Osteocyte (in vitro differentiated cells): ENCODE data around the gene LRRC4C. TPM values are rescaled to one million over a fixed set of nuclear protein-coding genes. Genes with fewer than 3 reads are reported as not detected.

Experiments used
- DNase-seq: peaks from one replicate; pipeline ENCODE4 v3.0.0; 2021; ENCODE audit warnings: mixed read lengths; ENCODE audit not compliant: unreplicated experiment; ENCODE audit errors: extremely low spot score
- H3K27ac Mint-ChIP-seq: one replicate; pipeline ENCODE4 v1.8.0; 2021; ENCODE audit warnings: mild to moderate bottlenecking, mixed read lengths; ENCODE audit not compliant: unreplicated experiment
- H3K27me3 Mint-ChIP-seq: one replicate; pipeline ENCODE4 v1.8.0; 2021; ENCODE audit warnings: mixed read lengths; ENCODE audit not compliant: unreplicated experiment
- H3K36me3 Mint-ChIP-seq: one replicate; pipeline ENCODE4 v1.8.0; 2021; ENCODE audit warnings: mixed read lengths; ENCODE audit not compliant: unreplicated experiment
- H3K4me1 Mint-ChIP-seq: one replicate; pipeline ENCODE4 v1.8.0; 2021; ENCODE audit warnings: mixed read lengths; ENCODE audit not compliant: unreplicated experiment
- H3K4me3 Mint-ChIP-seq: one replicate; pipeline ENCODE4 v1.8.0; 2021; ENCODE audit warnings: mild to moderate bottlenecking, moderate library complexity, mixed read lengths; ENCODE audit not compliant: unreplicated experiment
- H3K9me3 Mint-ChIP-seq: one replicate; pipeline ENCODE4 v1.8.0; 2021; ENCODE audit warnings: mixed read lengths; ENCODE audit not compliant: unreplicated experiment
- total RNA-seq: library from RNA; stranded (reverse); gene quantifications from 2 replicates; pipeline ENCODE4 v1.2.1, GENCODE V29; 2021
- TF ChIP-seq, protein P1 (sequence below): fragments of 200-600 bp; sonication (generic); IDR thresholded peaks from 2 replicates; pipeline ENCODE4 v1.5.0; 2021; ENCODE audit warnings: antibody characterized with exemption, mild to moderate bottlenecking, moderate library complexity

The LRRC4C gene
- total RNA-seq, 1 donor from 2014 or later = 0.16 TPM

DNA sequence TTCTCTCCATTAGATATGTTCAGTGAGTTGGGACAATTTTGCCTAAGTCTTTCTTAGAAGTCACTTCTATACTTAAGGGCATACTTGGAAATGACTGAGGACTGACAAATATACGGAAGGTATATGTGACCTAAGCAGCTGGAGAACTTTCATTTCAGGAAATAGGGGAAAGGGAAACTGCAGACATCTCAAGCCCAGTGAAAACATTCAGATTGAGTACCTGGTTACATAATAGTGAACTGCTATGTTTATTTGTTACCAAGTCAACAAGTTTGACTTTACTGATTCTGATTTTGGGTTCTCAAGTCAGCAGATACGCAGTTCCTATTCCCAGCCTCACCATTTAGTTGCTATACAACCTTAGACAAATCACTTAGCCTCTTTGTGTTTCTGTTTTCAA is 1173.9 kb downstream of the LRRC4C start:
- no peaks in the 10 kb centered on the region for H3K36me3 Mint-ChIP-seq
- H3K4me1 Mint-ChIP-seq = peaks cover 5% of the 10 kb centered on the region
- no peak for DNase-seq
- TF ChIP-seq, protein P1, sequence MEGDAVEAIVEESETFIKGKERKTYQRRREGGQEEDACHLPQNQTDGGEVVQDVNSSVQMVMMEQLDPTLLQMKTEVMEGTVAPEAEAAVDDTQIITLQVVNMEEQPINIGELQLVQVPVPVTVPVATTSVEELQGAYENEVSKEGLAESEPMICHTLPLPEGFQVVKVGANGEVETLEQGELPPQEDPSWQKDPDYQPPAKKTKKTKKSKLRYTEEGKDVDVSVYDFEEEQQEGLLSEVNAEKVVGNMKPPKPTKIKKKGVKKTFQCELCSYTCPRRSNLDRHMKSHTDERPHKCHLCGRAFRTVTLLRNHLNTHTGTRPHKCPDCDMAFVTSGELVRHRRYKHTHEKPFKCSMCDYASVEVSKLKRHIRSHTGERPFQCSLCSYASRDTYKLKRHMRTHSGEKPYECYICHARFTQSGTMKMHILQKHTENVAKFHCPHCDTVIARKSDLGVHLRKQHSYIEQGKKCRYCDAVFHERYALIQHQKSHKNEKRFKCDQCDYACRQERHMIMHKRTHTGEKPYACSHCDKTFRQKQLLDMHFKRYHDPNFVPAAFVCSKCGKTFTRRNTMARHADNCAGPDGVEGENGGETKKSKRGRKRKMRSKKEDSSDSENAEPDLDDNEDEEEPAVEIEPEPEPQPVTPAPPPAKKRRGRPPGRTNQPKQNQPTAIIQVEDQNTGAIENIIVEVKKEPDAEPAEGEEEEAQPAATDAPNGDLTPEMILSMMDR = no peak
- no peak overlapping the region for H3K27ac Mint-ChIP-seq
- H3K4me3 Mint-ChIP-seq = no peak overlapping the region
- H3K27me3 Mint-ChIP-seq = peaks cover 39% of the 10 kb centered on the region
- no peaks in the 10 kb centered on the region for H3K9me3 Mint-ChIP-seq

DNA sequence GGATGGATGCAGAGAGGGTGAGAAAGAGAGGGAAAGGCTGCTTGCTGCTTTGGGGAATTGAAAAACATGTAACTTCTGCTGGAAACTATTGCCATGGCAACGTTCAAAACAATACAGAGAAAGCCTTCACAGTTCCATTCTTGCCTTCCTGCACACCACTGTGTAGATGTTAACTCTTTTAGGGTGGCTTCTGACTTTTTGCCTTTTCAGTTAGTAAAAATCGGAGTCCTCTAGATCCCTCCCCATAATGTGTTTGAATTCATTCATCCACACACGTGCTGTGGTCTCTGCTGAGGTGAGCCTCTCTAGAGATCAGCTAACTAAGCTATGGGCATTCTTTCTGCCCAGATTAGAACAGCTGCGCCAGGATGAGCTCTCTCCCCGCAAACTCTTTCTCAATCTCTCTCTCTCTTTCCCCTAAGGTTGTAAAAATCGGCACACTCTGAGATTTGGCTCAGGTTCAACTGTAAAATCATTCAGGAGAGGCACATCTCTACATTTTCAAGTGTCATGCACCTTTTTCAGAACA is 1178.3 kb downstream of the LRRC4C start:
- TF ChIP-seq, protein P1 = no peak
- H3K27me3 Mint-ChIP-seq = peaks cover 30% of the 10 kb centered on the region
- no peak overlapping the region for H3K4me3 Mint-ChIP-seq
- no peaks in the 10 kb centered on the region for H3K9me3 Mint-ChIP-seq
- no peak overlapping the region for H3K27ac Mint-ChIP-seq
- DNase-seq = no peak
- no peaks in the 10 kb centered on the region for H3K36me3 Mint-ChIP-seq
- no peaks in the 10 kb centered on the region for H3K4me1 Mint-ChIP-seq

DNA sequence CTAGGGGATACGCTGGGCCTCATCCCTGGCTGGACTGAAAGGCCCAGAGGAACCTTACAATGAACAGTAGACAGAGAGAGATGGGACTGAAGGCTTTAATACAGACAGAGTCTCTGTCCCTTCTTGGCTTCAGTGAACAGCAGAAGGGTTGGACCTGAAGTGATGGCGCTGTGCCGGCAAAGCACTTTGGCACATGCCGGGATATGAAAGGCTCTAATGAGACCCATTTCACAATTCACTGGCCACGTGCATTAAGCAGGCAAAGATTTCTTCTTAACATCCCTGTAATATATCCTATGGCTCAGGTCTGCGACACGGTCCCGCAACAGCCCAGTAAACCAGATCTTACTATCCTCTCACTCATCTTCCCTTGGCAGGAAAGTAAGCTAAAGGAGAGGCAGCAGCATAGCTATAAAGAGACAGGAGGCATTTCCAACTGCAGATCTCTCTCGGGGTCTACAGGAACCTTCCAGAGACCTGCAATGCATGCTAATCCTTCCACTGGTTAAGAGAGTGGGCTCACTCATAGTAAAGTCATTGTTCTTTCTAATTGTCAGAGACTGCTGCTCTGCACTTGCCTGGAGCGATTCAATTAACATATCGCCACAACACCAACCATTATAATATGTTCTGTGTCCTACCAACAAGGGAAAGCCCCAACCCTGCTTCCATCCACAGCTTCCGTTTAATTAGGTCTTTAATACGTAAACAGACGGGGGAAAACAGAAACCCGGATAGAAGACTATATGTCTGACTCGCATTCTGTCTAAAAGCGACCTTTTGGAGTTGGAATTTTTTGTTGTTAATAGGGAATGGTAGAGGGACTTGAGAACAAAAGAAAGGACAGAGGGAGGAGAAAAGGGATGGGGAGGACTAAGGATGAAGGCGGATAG is 1179.0 kb downstream of the LRRC4C start:
- no peak overlapping the region for H3K27ac Mint-ChIP-seq
- DNase-seq = no peak
- H3K36me3 Mint-ChIP-seq = no peaks in the 10 kb centered on the region
- TF ChIP-seq, protein P1 = no peak
- peaks cover 34% of the 10 kb centered on the region for H3K27me3 Mint-ChIP-seq
- no peaks in the 10 kb centered on the region for H3K9me3 Mint-ChIP-seq
- no peaks in the 10 kb centered on the region for H3K4me1 Mint-ChIP-seq
- H3K4me3 Mint-ChIP-seq = no peak overlapping the region

DNA sequence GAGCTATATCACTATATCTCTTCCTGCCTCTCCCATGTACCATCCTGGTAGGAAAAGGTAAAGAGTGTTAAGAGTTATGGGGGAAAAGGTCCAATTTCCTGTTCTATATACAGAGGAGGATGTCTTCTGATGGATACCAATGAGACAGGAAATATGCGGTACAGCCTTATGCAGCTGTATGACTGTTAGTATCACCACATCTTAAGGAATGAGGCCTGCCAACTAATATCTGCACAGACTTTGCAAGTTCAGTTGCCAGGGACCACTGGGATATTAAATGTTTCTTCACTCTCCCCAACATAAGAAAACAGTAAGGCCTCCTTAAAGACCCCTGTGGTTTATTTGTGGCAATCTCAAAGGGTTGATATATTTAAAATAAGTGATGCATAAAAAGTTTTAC is 1182.5 kb downstream of the LRRC4C start:
- Mint-ChIP-seq H3K4me3 (no peak overlapping the region), H3K27me3 (peaks cover 31% of the 10 kb centered on the region), H3K9me3 (no peaks in the 10 kb centered on the region), H3K36me3 (no peaks in the 10 kb centered on the region), H3K4me1 (no peaks in the 10 kb centered on the region), H3K27ac (no peak overlapping the region)
- TF ChIP-seq, protein P1 = no peak
- no peak for DNase-seq

DNA sequence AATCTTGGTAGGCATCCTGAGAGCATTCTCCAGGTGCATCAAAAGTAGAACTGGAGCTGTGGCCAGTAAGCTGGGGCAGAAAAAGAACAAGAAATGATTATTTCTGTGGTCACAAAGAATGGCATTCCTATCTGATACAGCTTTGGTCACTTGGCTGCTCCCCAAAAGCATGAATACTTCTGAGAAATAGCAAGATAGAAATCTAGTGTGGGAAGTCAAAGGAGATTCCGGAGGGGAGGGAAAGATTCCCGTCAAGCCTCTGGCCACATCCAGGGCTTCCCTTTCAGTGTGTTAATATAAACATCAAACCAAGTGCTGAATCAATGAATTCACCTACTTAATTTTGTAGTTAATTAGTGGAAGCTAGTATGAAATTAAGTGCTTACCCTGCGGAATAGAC is 1185.4 kb downstream of the LRRC4C start:
- peaks cover 9% of the 10 kb centered on the region for H3K27me3 Mint-ChIP-seq
- DNase-seq = no peak
- no peaks in the 10 kb centered on the region for H3K4me1 Mint-ChIP-seq
- H3K9me3 Mint-ChIP-seq = no peaks in the 10 kb centered on the region
- no peaks in the 10 kb centered on the region for H3K36me3 Mint-ChIP-seq
- no peak overlapping the region for H3K4me3 Mint-ChIP-seq
- no peak overlapping the region for H3K27ac Mint-ChIP-seq
- TF ChIP-seq, protein P1 = no peak
